GM20000 (cell line): Measurements from ENCODE around the gene OR10P1.

Experiments
- DNase-seq: peaks from one replicate; pipeline ENCODE4 v3.0.0; 2012; ENCODE audit warnings: low spot score
- TF ChIP-seq, protein P1 (sequence below): IDR thresholded peaks from 2 replicates; pipeline ENCODE4 v1.5.1; 2012; ENCODE audit warnings: mild to moderate bottlenecking, control low read depth; ENCODE audit errors: extremely low read depth, missing control alignments

The OR10P1 gene

DNA sequence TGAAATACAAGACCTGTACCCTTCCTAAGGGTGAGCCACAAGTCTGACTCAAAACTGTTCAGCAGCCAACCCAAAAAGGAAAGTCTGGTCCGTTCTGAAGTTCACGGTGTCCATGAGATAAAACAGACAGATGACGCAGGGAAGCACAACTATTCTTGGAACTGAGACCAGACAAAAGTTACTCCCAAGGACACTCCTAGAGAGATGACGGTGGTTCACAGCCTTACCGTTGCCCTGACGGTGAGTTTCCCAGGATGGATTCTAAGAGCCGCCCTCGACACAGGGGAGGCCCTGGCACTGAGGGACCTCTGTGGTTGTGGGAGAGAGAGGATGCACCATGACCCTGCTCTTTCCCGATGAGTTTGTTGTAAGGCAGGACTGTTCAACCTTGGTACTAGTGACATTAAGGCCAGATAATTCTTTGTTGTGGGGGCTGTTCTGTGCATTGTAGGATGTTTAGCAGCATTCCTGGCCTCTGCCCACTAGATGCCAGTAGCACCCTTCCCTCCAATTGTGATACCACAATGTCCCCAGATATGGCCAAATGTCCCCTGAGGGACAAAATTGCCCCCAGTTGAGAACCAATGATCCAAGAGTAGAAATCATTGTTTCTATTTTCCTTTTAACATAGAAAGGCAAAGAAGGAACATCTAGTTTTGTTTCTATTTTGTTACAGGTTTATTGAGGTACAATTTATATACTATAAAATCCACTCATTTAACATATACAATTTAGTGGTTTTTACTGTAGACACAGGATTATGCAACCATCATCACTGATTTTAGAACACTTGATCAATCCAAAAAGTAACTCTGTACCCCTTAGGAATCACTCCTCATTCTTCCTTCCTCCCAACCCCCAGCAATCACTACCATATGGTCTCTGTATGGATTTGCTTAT, 23.0 kb downstream of the OR10P1 start:
- TF ChIP-seq, protein P1, sequence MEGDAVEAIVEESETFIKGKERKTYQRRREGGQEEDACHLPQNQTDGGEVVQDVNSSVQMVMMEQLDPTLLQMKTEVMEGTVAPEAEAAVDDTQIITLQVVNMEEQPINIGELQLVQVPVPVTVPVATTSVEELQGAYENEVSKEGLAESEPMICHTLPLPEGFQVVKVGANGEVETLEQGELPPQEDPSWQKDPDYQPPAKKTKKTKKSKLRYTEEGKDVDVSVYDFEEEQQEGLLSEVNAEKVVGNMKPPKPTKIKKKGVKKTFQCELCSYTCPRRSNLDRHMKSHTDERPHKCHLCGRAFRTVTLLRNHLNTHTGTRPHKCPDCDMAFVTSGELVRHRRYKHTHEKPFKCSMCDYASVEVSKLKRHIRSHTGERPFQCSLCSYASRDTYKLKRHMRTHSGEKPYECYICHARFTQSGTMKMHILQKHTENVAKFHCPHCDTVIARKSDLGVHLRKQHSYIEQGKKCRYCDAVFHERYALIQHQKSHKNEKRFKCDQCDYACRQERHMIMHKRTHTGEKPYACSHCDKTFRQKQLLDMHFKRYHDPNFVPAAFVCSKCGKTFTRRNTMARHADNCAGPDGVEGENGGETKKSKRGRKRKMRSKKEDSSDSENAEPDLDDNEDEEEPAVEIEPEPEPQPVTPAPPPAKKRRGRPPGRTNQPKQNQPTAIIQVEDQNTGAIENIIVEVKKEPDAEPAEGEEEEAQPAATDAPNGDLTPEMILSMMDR: peak; percentile 44
- DNase-seq: no peak

DNA sequence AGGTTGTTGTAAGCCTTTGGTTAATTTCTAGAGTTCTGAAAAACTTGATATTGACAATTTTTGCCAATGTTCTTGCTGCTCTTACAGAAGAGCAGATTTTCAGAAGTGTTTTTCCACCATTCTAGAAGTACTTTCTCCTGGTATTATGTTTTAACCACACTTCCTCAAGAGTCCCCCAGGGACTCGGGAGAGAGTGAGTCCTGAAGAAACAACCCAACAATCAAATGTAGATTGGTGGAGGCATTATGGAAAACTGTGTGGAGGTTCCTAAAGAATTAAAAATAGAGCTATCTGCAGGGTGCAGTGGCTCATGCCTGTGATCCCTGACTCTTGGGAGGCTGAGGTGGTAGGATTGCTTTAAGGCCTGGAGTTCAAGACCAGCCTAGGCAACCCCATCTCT, 26.7 kb downstream of the OR10P1 start:
- TF ChIP-seq, protein P1: no peak
- no peak for DNase-seq

DNA sequence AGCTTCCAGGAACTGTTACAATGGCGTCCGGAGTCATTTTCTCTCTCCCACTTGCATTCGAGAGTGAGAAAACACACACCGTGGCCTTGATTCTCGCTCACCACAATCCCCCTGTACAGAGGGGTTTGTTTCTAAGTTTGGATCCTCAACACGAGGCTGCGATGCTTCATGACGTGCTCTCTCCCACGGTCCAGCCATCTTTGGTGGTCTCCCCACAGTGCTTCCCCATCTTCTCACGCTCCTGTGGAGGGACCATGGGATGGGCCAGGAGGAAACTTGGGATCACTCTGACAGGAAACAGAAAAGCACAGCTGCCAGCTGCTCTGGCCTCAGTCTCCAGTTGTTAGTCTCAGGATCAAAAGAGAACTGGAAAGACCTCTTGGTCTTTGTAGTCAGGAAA, 28.1 kb downstream of the OR10P1 start:
- no peak for DNase-seq
- TF ChIP-seq, protein P1: no peak

DNA sequence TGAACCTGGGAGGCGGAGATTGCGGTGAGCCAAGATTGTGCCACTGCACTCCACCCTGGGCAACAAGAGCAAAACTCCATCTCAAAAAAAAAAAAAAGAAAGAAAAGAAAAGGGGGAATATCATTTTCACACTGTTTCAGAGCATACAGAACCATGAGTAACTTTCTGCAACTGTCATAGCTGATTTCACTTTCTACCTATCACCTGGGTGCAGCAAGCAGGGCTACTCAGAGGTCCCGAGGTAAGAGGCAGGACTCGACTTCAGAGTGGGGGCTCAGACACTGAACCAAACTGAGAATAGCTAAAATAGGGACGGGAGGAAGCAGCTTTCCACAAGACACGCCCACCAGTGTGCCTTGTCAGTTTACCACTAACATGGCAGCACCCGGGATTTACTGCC, 29.8 kb downstream of the OR10P1 start:
- TF ChIP-seq, protein P1: no peak
- no peak for DNase-seq

DNA sequence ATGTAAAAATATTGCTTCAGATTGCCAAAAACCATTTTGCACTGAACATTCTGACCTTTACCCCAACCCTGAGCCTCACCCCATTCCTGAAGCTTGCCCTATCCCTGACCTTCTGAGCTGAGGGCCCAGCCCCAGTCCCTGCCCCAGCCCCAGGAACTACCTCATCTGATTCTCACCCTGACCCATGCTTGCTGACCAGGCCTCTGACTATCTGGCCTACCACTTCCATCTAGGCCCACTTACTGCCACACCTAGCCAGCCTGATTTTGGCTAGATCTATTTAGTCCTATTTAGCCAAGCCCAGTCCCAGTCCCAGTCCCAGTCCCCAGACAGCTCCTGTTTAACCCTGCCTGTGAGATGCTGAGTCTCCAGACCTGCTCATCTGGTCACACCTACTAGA, 33.6 kb downstream of the OR10P1 start:
- DNase-seq: no peak
- TF ChIP-seq, protein P1: no peak

DNA sequence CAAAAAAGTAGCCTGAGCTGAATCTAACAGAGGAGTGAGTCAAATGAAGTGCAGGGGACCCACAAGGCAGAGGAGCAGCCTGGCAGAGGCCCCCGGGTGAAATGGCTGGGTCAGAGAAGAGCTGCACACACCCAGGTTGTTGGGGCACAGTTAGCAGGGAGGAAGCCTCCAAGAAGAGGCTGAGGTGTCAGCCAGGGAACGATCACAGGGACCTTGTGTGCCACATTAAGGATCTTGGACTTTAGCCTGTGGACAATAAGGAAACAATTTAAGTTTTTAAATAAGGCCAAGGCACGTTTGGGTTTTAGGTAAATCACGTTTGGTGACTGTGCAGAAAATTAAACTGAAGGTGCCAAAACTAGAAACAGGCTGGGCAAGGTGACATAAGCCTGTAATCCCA, 35.1 kb downstream of the OR10P1 start:
- no peak for DNase-seq
- TF ChIP-seq, protein P1: no peak

DNA sequence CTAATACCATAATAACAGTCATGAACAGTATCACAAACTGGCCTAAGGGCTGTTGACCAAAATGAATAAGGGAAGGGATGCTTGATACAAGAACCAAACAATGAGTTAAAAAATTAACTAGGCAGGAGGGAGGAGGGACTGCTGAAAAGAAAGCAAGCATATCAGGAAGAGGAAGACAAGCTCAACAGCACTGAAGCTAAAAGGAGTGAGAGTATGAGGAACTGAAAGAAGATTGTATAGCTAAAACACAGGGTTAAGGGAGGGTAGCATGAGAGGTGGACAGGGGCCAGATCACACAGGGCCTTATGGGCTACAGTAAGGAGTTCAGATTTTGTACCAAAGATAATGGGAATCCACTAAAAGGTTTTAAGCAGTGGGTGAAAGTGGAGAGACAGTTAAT, 36.9 kb downstream of the OR10P1 start:
- TF ChIP-seq, protein P1: no peak

More for the DNA sequence above, 36.9 kb downstream of the OR10P1 start:
- DNase-seq: peak; percentile 70
